Thyroid gland (tissue), 4 donors: Measurements from ENCODE around the gene KCTD19.

Experiments used
- POLR2A ChIP-seq, 2 donors: fragments of 450-650 bp; IDR thresholded peaks; one replicate each; pipeline ENCODE4 v1.6.1; 2017; ENCODE audit warnings: antibody characterized with exemption in 2 of 2, mild to moderate bottlenecking in 2 of 2, moderate library complexity in 1 of 2
- TF ChIP-seq, protein P1 (sequence below), 6 experiments: fragments of 200-600 bp in 3 of 6; fragments of 450-650 bp in 3 of 6; sonication (generic) in 3 of 6; IDR thresholded peaks; one replicate each; pipeline ENCODE4 v1.5.1; 2016 to 2019; ENCODE audit warnings: antibody characterized with exemption in 6 of 6, mild to moderate bottlenecking in 2 of 6, inconsistent platforms in 1 of 6, moderate library complexity in 1 of 6

DNA sequence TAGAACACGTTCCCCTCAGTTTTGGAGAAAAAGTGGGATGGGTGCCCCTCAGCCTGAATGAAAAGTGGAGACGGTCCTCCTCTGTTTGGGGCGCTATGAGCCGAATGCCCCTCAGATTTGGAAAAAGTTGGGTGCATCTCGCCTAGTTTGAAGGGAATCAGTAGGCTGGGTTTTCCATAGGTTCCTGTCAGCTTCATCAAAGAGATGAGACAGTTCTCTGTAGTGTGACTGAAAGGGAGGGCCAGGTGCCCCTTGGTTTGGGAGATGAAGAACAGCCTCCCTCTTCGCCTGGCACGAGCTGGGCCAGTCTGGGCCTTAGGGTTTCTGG is 78.5 kb downstream of the KCTD19 start:
- TF ChIP-seq, protein P1, sequence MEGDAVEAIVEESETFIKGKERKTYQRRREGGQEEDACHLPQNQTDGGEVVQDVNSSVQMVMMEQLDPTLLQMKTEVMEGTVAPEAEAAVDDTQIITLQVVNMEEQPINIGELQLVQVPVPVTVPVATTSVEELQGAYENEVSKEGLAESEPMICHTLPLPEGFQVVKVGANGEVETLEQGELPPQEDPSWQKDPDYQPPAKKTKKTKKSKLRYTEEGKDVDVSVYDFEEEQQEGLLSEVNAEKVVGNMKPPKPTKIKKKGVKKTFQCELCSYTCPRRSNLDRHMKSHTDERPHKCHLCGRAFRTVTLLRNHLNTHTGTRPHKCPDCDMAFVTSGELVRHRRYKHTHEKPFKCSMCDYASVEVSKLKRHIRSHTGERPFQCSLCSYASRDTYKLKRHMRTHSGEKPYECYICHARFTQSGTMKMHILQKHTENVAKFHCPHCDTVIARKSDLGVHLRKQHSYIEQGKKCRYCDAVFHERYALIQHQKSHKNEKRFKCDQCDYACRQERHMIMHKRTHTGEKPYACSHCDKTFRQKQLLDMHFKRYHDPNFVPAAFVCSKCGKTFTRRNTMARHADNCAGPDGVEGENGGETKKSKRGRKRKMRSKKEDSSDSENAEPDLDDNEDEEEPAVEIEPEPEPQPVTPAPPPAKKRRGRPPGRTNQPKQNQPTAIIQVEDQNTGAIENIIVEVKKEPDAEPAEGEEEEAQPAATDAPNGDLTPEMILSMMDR (IDR thresholded peaks at IDR 0.05): no peak
- no peak for TF ChIP-seq POLR2A (IDR thresholded peaks at IDR 0.05)
